ENCODE results near the gene GPC6.

The GPC6 gene

GRCh38 chr13:94243551-94243950, 1016.9 kb downstream of the GPC6 start:
- DNase-seq (ENCODE audit: low read depth in 2 of 2) = no peak

GRCh38 chr13:94246495-94246894, 1019.9 kb downstream of the GPC6 start:
- DNase-seq (ENCODE audit: low read depth in 2 of 2) = no peak

- DNase-seq (ENCODE audit: low read depth in 2 of 2) = no peak
Measured at GRCh38 chr13:94247890-94248289, 1021.3 kb downstream of the GPC6 start.

- DNase-seq (ENCODE audit: low read depth in 2 of 2) = no peak
Measured at GRCh38 chr13:94248454-94249228, 1022.0 kb downstream of the GPC6 start.

GRCh38 chr13:94249512-94249911, 1022.9 kb downstream of the GPC6 start:
- DNase-seq (ENCODE audit: low read depth in 2 of 2) = no peak

- DNase-seq (ENCODE audit: low read depth in 2 of 2) = no peak
Measured at GRCh38 chr13:94251831-94252608, 1025.4 kb downstream of the GPC6 start.

- no peak for DNase-seq (ENCODE audit: low read depth in 2 of 2)
Measured at GRCh38 chr13:94254737-94255136, 1028.1 kb downstream of the GPC6 start.

GRCh38 chr13:94256721-94257120, 1030.1 kb downstream of the GPC6 start:
- no peak for DNase-seq (ENCODE audit: low read depth in 2 of 2)

- DNase-seq (ENCODE audit: low read depth in 2 of 2) = no peak
Measured at GRCh38 chr13:94259984-94260383, 1033.4 kb downstream of the GPC6 start.

- DNase-seq (ENCODE audit: low read depth in 2 of 2) = no peak
Measured at GRCh38 chr13:94261163-94261562, 1034.6 kb downstream of the GPC6 start.

GRCh38 chr13:94263038-94263437, 1036.4 kb downstream of the GPC6 start:
- DNase-seq (ENCODE audit: low read depth in 2 of 2) = no peak

GRCh38 chr13:94267581-94268366, 1041.2 kb downstream of the GPC6 start:
- no peak for DNase-seq (ENCODE audit: low read depth in 2 of 2)

GRCh38 chr13:94268661-94269060, 1042.1 kb downstream of the GPC6 start:
- DNase-seq (ENCODE audit: low read depth in 2 of 2) = no peak

GRCh38 chr13:94269557-94269956, 1043.0 kb downstream of the GPC6 start:
- DNase-seq (ENCODE audit: low read depth in 2 of 2) = no peak

GRCh38 chr13:94270556-94270955, 1043.9 kb downstream of the GPC6 start:
- no peak for DNase-seq (ENCODE audit: low read depth in 2 of 2)

- DNase-seq (ENCODE audit: low read depth in 2 of 2) = no peak
Measured at GRCh38 chr13:94272038-94272437, 1045.4 kb downstream of the GPC6 start.

GRCh38 chr13:94280349-94280748, 1053.7 kb downstream of the GPC6 start:
- DNase-seq (ENCODE audit: low read depth in 2 of 2) = no peak

GRCh38 chr13:94280845-94281244, 1054.2 kb downstream of the GPC6 start:
- DNase-seq (ENCODE audit: low read depth in 2 of 2) = no peak

- DNase-seq (ENCODE audit: low read depth in 2 of 2) = no peak
Measured at GRCh38 chr13:94286581-94286980, 1060.0 kb downstream of the GPC6 start.

GRCh38 chr13:94291631-94292322, 1065.2 kb downstream of the GPC6 start:
- no peak for DNase-seq (ENCODE audit: low read depth in 2 of 2)

GRCh38 chr13:94292323-94292640, 1065.7 kb downstream of the GPC6 start:
- no peak for DNase-seq (ENCODE audit: low read depth in 2 of 2)

GRCh38 chr13:94296471-94296870, 1069.9 kb downstream of the GPC6 start:
- no peak for DNase-seq (ENCODE audit: low read depth in 2 of 2)
